ENCODE measurements around the gene SSC5D. TPM values are rescaled to one million over a fixed set of nuclear protein-coding genes. Genes with fewer than 3 reads are reported as not detected.
"Not testable (repeated sequence)": the region's sequence is repeated elsewhere in the genome, so short reads cannot be mapped to it uniquely, and the experiment has no call there.

SSC5D gene
- total RNA-seq = 0.31 TPM

DNA sequence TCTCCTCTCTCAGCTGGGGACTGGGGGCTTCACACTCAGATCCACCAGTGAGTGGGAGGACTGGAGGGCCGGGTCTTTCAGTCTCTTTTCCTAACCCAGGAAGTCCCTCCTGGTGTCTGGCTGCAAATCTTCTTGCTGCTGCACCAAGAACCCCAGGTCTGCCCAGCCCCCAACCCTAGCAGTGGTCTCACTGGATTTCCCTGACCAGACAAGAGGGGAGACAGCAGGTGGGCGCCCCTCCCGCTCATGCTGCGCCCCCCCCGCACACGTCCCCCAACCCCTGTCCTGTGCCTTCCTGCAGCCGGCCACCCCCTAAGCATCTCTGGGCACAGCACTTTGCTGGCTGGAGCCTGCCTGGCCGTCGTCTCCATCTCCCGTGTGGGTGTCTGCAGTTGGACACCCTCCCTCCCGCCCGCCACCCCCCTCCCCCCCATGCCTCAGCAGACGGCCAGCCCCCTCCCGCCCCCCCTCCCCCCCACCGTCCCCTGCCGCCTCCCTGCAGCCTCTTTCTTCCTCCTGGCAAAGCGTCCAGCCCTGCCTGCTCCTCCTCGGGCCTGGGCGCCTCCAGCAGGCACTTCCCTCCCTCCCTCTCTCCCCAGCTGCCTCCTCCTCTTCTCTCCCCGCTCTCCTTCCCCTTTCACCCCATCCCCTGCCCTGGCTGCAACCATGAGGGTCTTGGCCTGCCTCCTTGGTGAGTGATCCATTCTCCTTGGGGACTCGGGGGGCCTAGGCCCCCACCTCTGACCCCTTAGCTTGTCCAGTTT, at the start of gene SSC5D:
Gene SSC5D (plus strand): TSS at position 513 of the 764 bp plus-strand sequence. CDS start 154 bp downstream, at position 667.
- DNase-seq = no peak

DNA sequence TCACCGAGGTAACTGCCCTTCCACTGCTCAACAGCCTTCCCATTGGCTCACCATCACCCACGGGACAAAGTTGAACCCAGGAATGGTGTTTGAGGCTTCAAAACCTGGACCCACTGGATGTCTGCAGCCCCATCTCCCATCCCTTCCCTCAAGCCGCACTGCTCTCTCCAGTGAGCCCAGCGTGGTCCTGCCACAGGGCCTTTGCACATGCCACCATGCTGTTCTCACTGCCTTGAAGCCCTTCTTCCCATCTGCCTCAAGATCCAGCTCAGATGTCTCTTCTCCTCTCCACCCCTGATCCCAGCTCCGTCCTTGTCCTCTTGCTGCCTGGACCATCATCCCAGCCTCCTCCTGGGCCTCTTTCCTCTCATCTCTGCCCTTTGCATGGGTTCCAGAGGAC, 49.2 kb upstream of the SSC5D start:
- no peak for DNase-seq

DNA sequence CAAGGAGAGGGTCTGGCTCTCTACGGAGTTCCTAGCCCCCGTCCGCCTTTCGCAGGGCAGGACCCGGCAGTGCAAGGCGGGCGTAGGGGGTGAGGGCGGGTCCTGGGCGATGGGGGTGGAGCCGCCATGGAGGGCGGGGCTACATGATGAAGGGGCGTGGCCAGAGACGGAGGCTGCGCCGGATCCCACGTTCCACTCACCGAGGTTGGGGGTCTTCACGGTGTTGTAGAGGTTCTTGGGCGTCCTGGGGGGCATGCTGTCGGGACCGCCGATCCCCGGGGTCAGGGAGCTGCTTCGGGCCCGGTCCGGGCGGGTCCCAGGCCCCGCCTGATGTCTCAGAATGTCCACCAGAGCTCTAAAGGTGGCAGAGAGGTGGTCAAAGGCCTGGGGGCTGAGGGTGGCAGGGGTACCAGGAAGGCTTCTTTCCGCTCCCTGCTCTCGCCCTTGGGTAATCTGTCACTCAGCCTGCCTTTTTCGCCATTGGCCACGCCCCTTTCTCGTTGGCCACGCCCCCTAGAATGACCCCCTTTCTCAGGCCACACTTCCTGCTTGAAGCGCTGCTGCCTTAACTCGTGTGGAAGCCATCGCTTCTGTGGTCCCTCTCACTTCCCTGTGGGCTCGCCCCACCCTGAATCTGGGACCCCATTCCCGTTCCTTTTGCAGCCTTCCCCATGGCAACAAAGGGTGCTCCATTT, 47.7 kb upstream of the SSC5D start:
- no peak for DNase-seq

DNA sequence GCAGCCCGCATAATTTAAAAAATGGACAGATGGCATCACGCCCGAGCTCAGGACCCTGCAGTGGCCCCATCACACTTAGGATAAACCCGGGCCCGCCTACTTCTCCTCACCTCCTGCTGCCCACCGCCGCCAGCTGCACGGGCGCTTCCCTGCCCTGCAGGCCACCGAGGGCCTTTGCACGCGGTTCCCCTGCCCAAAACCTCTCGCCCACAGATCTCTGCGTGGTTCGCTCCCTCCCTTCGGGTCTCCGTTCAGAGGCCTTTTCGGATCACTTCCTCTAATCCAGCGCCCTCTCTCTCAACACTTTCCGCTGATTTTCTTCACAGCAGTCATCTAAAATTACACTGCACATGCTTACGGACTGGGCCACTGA, 46.9 kb upstream of the SSC5D start:
- DNase-seq = no peak

DNA sequence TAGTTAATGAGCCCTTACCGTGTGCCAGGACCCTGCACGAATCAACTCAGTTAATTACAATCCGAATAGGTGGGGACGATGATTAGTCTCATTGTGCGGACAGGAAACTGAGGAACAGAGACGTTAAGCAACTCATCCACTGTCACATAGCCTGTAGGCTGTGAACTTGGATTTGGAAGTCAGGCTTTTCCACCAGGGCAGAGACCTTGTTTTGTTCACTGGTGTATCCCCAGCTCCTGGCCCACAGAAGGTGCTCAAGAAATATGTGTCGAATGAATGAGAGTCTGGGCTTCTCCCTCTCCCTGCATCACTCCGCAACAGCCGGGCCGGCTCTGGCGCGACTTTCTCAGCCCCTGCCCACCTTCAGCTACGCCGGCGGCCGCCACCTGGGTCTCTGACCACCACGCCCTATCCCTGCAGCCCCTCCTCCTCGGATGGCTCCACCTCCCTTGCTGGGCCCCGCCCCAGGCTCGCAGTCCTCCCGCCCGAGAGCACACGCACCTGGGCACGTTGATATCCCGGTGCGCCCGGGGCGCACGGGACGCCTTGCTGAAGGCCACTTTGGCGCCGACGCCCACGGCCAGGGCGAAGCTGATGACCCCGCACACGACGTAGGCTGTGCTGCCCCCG, 46.4 kb upstream of the SSC5D start:
- DNase-seq = no peak

DNA sequence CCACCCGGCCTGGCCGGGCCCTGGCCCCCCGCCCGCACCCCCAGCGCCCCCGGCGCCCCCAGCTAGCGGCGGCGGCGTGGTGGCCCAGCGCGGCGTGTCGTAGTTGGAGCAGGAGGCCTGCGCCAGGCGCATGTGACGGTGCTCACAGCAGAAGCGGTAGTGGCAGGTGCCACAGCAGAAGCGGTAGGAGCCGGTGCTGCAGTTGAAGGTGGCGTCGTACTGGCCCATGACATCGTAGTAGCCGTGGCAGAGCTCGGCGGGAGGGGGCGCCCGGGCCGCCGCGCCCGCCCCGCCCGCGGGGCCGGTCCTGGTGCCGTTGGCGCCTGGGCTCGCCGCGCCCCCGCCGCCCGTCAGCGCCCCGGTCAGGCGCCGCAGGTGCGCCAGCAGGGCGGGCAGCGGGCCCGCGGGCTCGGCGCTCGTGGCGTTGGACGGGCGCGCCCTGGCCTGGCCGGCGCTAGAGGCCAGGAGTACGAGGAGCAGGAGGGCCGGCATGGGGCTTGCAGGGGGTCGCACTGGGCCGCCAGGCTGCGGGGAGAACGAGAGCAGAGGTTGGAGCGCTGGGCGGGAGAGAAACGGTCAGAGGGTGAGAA, 45.8 kb upstream of the SSC5D start:
- DNase-seq = no peak

DNA sequence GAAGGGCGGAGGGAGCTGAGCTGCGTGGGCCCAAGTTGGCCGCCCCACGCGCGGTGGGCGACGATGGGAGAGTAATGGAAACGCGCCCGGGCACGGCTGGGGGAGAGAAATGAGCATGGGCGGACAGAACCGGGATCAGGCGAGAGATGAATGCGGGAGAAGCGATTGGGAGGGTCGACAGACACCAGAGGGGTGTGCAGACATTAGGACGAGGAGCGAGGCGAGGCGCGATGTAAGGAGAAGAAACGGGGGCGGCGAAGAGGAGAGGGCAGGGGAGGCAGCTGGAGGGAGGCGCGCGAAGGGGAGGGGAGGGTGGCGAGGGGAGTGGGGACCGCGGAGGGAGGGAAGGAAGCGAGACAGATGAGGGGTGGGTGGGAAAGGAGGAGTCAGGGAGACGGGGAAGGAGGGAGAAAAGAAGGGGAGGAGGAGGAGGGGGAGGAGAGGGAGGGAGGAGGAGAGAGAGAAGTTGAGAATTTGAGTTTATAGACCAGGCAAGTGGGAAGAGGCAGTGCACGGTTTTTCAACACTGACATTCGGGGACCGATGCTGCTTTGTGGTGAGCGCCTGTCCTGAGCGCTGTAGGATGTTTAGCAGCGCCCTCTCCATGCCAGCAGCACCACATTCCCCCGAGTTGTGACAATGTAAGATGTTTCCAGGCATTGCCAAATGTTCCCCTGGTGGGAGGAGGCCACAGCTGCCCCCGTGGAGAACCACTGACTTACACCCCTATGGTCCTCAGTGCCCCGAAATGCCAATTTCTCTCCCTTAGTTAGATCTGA, 45.0 kb upstream of the SSC5D start, which contains the start of gene SHISA7:
Gene SHISA7 (minus strand): TSS at position 256 of the 779 bp plus-strand sequence. CDS start 437 bp downstream, outside the sequence.
- peak; percentile 54 for DNase-seq

DNA sequence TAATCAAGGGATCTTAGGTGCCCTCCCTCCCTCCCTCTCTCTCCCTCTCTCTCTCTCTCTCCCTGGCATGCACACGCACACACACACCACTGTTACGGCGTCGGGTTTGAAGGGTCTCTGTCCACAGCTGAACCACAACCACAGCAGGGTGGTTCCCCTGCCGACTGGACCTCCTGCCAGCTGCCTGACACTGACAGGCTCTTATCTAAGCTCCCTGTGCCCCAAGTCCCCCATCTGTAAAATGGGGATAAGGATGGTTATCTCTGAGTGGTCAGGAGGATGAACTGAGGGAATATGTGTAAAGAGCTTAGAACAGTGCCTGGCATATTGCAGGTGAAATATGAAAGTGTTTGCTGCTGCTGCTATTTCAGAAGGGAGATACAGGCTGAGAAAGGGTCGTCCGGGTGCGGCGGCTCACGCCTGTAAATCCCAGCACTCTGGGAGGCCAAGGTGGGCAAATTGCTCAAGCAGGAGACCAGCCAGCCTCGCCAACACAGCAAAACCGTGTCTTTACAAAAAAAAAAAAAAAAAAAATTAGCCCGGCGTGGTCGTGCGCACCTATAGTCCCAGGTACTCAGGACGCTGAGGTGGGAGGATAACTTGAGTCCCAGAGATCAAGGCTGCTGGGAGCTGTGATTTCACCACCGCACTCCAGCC, 44.3 kb upstream of the SSC5D start:
- no peak for DNase-seq

DNA sequence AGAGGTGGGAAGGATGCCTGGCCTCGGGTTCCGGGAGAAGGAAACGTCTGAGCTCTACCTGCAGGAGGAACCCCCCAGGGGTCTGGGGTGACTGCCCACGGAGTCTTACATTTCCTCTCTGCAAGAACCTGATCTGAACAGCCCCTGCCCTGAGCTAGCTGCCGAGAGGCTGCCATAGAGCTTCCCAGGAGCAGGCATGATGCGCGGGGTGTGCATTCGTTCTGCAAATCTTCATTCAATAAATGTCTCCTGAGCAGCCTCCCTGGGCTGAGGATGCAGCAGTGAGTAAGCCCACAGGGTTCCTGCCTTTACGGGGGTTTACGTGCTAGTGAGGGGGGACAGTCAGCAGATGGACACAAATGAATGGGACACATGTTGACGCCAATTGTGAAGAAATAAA, 43.6 kb upstream of the SSC5D start:
- no peak for DNase-seq

DNA sequence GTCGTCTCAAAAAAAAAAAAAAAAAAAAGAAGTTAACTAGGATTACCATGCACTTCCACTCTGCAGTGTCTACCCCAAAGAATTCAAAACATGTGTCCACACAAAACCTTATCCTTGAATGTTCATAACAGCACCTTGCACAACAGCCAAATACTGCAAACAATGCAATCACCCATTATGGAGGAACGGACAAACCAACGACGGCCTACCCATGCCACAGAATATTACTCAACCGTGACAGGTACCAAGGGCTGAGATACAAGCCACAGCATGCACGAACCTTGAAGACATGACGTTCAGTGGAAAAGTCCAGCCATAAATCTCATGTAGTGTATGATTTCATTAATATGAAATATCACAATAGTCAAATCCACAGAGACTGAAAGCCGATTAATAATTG, 42.2 kb upstream of the SSC5D start:
- no peak for DNase-seq

DNA sequence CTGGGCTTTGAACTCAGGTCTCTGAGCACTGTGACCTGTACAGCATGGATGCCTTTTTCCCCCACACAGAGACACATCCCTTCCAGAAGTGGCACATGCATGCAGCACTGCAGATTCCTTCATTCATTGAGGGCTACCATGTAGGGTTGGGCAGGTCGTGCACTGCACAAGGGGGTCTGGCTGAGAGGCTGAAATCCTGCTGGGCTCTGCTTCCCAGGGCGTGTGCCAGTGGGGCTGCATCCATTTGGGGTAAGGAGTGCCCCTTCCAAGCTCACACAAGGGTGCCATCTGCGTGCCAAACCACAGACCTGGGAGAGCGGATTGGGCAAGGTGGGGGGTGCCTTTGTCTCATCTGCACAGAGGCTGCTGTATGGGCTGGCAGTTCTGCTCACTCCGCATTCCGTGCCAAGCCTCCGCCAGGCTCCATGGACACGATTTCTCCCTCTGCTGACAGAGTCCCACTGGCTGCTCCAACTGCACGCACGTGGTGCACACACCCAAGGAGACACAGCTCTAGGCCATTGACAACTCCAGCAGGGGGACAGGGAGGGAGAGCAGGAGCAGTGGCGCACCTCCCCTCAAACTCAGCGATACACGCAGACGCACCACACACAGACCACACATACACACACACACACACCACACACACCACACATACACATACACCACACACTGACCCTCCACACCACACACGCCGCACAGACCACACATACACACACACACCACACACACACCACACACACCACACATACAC, 40.6 kb upstream of the SSC5D start:
- DNase-seq = peak; percentile 88

DNA sequence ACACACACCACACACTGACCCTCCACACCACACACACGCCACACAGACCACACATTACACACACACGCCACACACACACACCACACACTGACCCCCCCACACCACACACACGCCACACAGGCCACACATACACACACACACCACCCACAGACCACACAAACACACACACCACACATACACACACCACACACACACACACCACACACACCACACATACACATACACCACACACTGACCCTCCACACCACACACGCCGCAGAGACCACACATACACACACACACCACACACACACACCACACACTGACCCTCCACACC, 40.1 kb upstream of the SSC5D start:
- DNase-seq = not testable (repeated sequence)

DNA sequence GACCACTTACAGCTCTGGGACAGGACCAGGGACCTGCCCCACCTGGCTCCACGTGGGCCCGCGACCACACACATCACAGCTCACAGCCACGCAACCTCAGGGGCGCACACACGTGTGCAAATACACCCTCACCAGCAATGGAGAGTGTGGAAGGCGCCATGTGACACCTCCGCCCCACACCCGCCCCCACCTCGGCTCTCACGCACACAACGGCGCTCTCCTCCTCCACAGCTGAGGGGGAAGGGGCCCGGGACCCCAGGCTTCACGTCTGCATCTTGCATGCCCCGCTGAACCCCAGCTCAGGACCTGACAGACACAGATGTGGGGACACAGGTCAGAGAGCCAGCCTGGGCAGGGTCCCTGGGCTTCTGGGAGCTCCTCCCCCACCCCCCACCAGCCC, 38.8 kb upstream of the SSC5D start:
- DNase-seq = no peak

DNA sequence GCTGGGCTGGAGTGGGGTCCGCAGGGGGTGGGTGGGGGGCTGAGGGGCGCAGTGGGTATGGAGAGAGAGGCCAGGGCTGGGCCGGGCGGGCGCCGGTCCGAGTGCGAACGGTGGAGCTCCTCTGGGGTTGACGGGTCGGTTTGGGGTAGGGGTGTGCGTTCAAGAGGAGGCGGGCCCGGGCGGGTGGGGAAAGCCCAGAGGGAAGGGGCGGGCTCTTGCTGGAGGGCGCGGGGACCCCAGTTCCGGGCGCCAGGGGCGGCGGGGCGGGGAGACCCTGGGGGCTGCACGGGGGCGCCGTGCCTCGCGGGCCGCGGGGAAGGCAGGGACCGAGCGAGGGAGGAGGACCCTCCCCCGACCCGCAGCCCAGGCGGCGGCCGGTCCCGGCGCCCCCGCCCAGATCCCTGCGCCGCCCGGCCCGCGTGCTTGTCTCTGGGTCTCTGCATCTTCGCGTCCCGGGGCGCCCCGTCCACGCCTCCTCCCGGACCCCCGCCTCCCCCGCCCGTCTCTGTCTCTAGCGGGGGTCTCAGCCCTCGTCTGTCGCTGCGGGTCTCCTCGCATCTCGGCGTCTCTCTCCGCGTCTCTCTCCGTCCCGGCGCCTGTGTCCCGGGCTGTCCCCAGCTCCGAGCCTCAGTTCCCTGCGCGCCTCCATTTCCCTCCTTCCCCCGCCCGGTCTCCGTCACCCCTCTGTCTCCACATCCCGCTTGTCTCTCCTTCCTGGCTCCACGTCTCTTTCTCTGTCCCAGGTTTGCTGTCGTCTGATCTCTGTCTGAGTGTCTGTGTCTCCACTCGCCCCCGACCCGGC, 36.9 kb upstream of the SSC5D start:
- DNase-seq = no peak

DNA sequence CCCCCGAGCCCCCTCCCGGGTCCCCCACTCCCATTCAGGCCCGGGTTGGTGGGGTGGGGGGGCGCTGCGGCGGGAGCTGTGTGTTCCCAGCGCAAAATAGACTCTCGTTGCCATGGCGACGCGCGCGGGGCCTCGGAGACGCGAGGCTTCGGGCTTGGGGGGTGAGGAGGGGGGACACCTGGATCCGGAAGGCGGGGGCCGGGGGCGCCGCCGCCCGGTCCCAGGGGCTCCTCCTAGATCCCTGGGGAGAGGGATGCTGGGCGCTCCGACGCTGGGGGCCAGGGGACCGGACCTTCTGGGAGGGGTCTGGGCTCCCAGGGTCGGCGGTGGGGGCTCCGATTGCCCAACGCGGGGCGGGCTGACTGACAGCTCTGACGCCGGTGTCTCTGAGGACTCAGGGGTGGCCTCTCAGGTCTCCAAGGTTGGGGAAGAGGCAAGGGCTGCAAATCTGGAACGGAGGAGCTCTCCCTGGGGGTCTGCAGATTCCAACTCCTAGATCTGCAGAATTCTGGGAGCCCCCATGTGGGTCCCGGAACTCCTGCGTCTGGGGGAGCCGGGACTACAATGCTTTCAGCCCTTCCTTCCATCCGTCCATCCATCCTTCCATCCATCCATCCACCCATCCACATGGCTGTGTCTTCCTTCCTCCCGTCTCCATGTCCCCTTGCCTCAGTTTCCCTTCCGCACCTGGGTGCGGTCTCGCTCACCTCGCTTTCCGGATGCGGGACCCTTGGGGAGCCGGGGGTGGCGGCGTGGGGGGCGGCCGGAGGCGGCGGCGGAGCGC, 36.1 kb upstream of the SSC5D start:
- DNase-seq = peak; percentile 27

DNA sequence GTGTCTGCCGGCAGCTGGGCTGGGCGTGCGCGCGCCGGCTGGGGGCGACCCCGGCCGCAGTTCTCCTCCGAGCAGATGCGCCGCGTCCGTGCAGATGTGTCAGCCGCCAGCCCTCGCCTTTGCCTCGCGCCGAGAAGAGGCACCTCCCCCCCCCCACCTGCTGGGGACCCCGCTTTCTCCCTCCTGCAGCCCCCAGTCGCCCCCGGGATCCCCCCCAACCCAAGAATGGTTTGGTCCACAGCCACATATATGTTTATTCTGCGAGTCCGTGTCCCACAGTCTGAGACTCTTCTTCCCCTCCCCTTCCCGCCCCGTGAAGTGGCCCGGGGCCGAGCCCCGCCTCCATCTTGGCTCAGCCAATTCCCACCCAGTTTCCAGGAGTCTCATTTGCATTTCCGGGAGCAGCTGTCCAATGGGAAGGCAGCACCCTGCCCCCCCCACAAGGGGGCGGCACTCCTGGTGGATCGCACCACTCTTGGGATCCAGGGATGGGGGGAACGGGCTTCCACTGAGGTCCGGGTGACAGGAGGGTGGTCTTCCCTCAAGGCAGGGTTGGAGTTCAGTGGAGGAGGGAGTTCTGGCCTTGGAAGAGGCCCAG, 35.4 kb upstream of the SSC5D start:
- DNase-seq = peak; percentile 97

DNA sequence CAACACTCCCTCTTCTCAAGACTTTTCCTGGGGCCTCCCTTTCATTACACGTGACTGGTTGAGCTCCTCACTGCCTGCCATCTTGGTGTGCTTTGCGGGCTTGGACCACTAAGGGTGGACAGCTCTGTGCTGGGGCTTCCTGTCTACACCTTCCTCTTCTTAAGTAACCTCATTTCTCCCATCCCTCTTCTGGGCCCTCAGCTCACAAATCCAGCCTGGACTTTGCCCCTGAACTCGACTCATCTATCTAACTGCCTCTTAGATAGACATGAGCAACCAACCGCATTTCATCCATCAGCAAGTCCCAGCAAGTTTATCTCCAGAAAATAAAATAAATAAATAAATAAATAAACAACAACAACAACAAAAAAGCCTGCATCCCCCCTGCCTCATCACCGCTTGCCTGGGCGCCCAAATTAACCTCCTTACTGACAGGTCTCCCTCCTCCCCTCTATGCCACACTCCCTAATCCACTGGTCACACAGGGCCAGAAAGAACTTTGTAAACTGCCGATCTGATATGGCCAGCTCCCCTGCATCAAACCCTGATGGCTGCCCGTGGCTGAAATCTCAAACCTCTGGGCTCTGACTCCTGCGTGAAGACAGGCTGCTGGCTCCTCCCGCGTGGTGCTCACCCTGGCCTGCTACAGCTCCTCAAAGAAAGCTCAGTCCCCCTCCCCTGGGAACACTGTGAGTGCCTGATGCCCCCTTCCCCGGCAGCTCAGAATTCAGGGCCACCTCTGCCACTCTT, 34.5 kb upstream of the SSC5D start:
- DNase-seq = no peak

DNA sequence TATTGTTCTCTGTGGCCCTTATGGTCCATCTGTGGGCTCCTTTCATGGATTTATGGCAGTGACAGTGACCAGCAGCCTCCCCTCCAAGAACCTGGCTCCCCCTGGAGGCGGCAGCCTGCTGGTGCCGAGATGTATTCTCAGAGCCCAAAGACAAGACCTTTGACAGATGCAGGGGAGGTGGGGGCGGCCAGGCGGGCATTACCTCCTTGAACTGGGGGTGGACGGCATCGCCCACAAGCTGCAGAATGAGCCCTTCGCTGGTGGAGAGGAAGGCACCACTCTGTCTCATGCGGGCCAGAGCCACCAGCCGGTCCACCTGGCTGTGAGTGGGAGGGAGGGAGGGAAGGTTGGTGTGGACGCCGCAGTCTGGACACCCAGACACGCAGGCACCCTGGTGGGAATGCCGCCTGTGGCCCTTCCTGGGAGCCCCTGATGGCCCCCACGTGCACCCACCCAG, 33.4 kb upstream of the SSC5D start:
- peak; percentile 27 for DNase-seq
